ENCODE measurements around the gene MUC6. TPM values are rescaled to one million over a fixed set of nuclear protein-coding genes. Genes with fewer than 3 reads are reported as not detected.

MUC6 gene
- total RNA-seq, 6 experiments from 2014 or later: not detected

GRCh38 chr11:1070594-1071462, 34.3 kb upstream of the MUC6 start:
- TF ChIP-seq, protein P1, sequence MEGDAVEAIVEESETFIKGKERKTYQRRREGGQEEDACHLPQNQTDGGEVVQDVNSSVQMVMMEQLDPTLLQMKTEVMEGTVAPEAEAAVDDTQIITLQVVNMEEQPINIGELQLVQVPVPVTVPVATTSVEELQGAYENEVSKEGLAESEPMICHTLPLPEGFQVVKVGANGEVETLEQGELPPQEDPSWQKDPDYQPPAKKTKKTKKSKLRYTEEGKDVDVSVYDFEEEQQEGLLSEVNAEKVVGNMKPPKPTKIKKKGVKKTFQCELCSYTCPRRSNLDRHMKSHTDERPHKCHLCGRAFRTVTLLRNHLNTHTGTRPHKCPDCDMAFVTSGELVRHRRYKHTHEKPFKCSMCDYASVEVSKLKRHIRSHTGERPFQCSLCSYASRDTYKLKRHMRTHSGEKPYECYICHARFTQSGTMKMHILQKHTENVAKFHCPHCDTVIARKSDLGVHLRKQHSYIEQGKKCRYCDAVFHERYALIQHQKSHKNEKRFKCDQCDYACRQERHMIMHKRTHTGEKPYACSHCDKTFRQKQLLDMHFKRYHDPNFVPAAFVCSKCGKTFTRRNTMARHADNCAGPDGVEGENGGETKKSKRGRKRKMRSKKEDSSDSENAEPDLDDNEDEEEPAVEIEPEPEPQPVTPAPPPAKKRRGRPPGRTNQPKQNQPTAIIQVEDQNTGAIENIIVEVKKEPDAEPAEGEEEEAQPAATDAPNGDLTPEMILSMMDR (IDR thresholded peaks at IDR 0.05): no peak
- Mint-ChIP-seq H3K9me3 (no peaks in the 10 kb centered on the region), H3K27ac (no peak overlapping the region), H3K36me3 (ENCODE audit: low read depth) (no peaks in the 10 kb centered on the region), H3K4me3 (no peak overlapping the region), H3K4me1 (ENCODE audit: low read depth) (no peaks in the 10 kb centered on the region), H3K27me3 (ENCODE audit: insufficient read depth) (peaks cover 11% of the 10 kb centered on the region)
- DNase-seq: no peak

GRCh38 chr11:1069740-1070139, 33.2 kb upstream of the MUC6 start:
- H3K9me3 Mint-ChIP-seq: no peaks in the 10 kb centered on the region
- peaks cover 11% of the 10 kb centered on the region for H3K27me3 Mint-ChIP-seq (ENCODE audit: insufficient read depth)
- no peak overlapping the region for H3K4me3 Mint-ChIP-seq
- H3K4me1 Mint-ChIP-seq (ENCODE audit: low read depth): no peaks in the 10 kb centered on the region
- TF ChIP-seq, protein P1 (IDR thresholded peaks at IDR 0.05): no peak
- no peak overlapping the region for H3K27ac Mint-ChIP-seq
- no peaks in the 10 kb centered on the region for H3K36me3 Mint-ChIP-seq (ENCODE audit: low read depth)
- no peak for DNase-seq

GRCh38 chr11:1067812-1068496, 31.4 kb upstream of the MUC6 start:
- TF ChIP-seq, protein P1 (IDR thresholded peaks at IDR 0.05): no peak
- H3K4me3 Mint-ChIP-seq: no peak overlapping the region
- H3K36me3 Mint-ChIP-seq (ENCODE audit: low read depth): no peaks in the 10 kb centered on the region
- H3K27ac Mint-ChIP-seq: no peak overlapping the region
- no peaks in the 10 kb centered on the region for H3K9me3 Mint-ChIP-seq
- peaks cover 15% of the 10 kb centered on the region for H3K27me3 Mint-ChIP-seq (ENCODE audit: insufficient read depth)
- peaks cover 8% of the 10 kb centered on the region for H3K4me1 Mint-ChIP-seq (ENCODE audit: low read depth)
- DNase-seq: no peak

GRCh38 chr11:1064167-1064566, 27.6 kb upstream of the MUC6 start:
- Mint-ChIP-seq H3K4me3 (no peak overlapping the region), H3K27me3 (ENCODE audit: insufficient read depth) (peaks cover 18% of the 10 kb centered on the region), H3K4me1 (ENCODE audit: low read depth) (peaks cover 26% of the 10 kb centered on the region), H3K9me3 (peaks cover 10% of the 10 kb centered on the region), H3K27ac (no peak overlapping the region), H3K36me3 (ENCODE audit: low read depth) (peaks cover 9% of the 10 kb centered on the region; the same call in 1 of the 2 replicates)
- no peak for DNase-seq
- TF ChIP-seq, protein P1 (IDR thresholded peaks at IDR 0.05): no peak

GRCh38 chr11:1062075-1062820, 25.7 kb upstream of the MUC6 start:
- Mint-ChIP-seq H3K27me3 (ENCODE audit: insufficient read depth) (peaks cover 16% of the 10 kb centered on the region), H3K36me3 (ENCODE audit: low read depth) (peaks cover 9% of the 10 kb centered on the region; the same call in 1 of the 2 replicates), H3K27ac (no peak overlapping the region), H3K9me3 (peaks cover 10% of the 10 kb centered on the region), H3K4me1 (ENCODE audit: low read depth) (peaks cover 26% of the 10 kb centered on the region), H3K4me3 (no peak overlapping the region)
- DNase-seq: no peak
- TF ChIP-seq, protein P1 (IDR thresholded peaks at IDR 0.05): no peak
